Smooth muscle cell (in vitro differentiated cells): Measurements from ENCODE around the gene FLYWCH2. TPM values are rescaled to one million over a fixed set of nuclear protein-coding genes. Genes with fewer than 3 reads are reported as not detected.

ENCODE experiments used
- DNase-seq: peaks from one replicate; lab custom pipeline; 2025; ENCODE audit not compliant: unreplicated experiment; lab: John Stamatoyannopoulos, UW
- H2AFZ ChIP-seq: fragments of 200-600 bp; sonication (generic); 2 replicates; pipeline ENCODE4 v1.6.0; 2016; ENCODE audit warnings: antibody characterized with exemption, low read depth, mild to moderate bottlenecking
- H3F3A ChIP-seq: fragments of 200-600 bp; sonication (generic); 2 replicates; pipeline ENCODE4 v1.6.0; 2017; ENCODE audit warnings: antibody characterized with exemption, low read depth
- H3K27ac ChIP-seq: fragments of 200-600 bp; sonication (generic); 2 replicates; pipeline ENCODE4 v1.5.1; 2016; ENCODE audit warnings: low read depth, mild to moderate bottlenecking
- H3K27me3 ChIP-seq: fragments of 200-600 bp; sonication (generic); 2 replicates; pipeline ENCODE4 v1.6.1; 2016; ENCODE audit warnings: low read depth, mild to moderate bottlenecking
- H3K36me3 ChIP-seq: fragments of 200-600 bp; sonication (generic); 2 replicates; pipeline ENCODE4 v1.5.1; 2016; ENCODE audit warnings: low read depth
- H3K4me1 ChIP-seq: fragments of 200-600 bp; sonication (generic); 2 replicates; pipeline ENCODE4 v1.5.1; 2016; ENCODE audit warnings: low read depth
- H3K4me2 ChIP-seq: fragments of 200-600 bp; sonication (generic); 2 replicates; pipeline ENCODE4 v1.6.0; 2016; ENCODE audit warnings: mild to moderate bottlenecking
- H3K4me3 ChIP-seq: fragments of 200-600 bp; sonication (generic); 2 replicates; pipeline ENCODE4 v1.5.1; 2016; ENCODE audit warnings: mild to moderate bottlenecking
- H3K79me2 ChIP-seq: fragments of 200-600 bp; sonication (generic); 2 replicates; pipeline ENCODE4 v1.6.0; 2016; ENCODE audit warnings: low read depth, mild to moderate bottlenecking
- H3K9ac ChIP-seq: fragments of 200-600 bp; sonication (generic); 2 replicates; pipeline ENCODE4 v1.6.0; 2016; ENCODE audit warnings: low read depth
- H3K9me3 ChIP-seq: fragments of 200-600 bp; sonication (generic); replicated peaks from 2 replicates; pipeline ENCODE4 v1.5.1; 2016; ENCODE audit warnings: low read depth
- H4K20me1 ChIP-seq: fragments of 200-600 bp; sonication (generic); 2 replicates; pipeline ENCODE4 v1.6.0; 2016; ENCODE audit warnings: low read depth
- WGBS: methylation state at CpG from one replicate; pipeline ENCODE4 v1.1.7; 2016; ENCODE audit warnings: low lambda C conversion rate; 5-methylcytosine and 5-hydroxymethylcytosine counted together
- polyA plus RNA-seq: library from polyadenylated mRNA; unstranded; fragments of >200 nt; fragmentation: Nextera tagmentation; extraction: Ambion mirVana; gene quantifications from 2 replicates; pipeline ENCODE4 v1.2.1, GENCODE V29; 2016
- total RNA-seq: library from RNA; depleted of rRNA; stranded (reverse); fragments of >200 nt; gene quantifications from 2 replicates; pipeline ENCODE4 v1.2.3, GENCODE V29; 2014
- TF ChIP-seq, protein P1 (sequence below): fragments of 200-600 bp; sonication (generic); IDR thresholded peaks from 2 replicates; pipeline ENCODE4 v1.5.1; 2017; ENCODE audit warnings: borderline replicate concordance, mild to moderate bottlenecking, antibody characterized with exemption; ENCODE audit not compliant: insufficient read depth, poor library complexity, severe bottlenecking

Gene FLYWCH2
- total and polyA plus RNA-seq, 2 experiments from 2014 or later = 31.7 to 52.7 TPM

DNA sequence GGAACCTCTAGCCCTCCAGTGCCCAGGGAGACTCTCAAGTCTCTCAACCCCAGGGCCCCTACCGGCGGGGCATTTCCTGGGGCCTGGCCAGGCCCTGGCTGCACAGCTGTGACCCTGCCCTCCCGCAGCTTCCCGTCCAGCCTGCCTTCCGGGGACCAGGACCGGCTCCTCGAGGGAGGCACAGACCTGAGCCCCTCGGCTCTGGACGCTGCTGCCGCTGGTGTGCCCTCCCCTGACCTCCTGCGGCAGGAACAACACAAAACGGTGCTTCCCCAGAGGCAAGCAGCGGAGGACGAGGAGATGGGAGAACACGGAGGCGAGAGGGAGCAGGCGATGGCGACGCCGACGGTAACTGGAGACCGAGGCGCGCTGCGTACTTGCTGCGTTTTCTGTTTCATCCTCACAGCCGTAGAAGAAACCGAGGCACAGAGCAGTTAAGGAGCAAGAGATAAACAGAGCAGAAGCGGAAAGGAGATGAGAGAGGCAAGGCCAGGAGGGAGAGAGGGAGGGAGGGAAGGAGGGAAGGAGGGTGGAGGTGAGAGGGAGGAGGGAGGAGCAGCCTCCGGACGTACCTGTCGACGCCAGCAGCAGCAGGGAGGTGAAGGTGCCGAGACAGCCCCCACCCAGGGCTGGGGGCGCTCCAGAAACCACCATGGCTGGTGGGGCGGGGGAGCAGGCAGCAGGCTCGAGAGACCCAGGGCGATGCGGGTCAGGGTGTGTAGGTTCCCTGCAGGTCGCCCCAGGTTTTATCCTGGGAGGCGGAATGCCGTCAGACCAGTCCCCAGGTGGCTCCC, 25.4 kb upstream of the FLYWCH2 start, which contains the start of gene PRSS22:
PRSS22 (minus strand) TSS at position 720 of the 794 bp plus-strand sequence; CDS start at position 654, 66 bp downstream.
- no peaks in the 10 kb centered on the region for H3K36me3 ChIP-seq
- no peak within 1 kb of the TSS for H3K27ac ChIP-seq
- DNase-seq = no peak
- peak within 1 kb of the TSS; percentile 44 for H3K4me3 ChIP-seq
- H3K4me1 ChIP-seq = no peaks in the 10 kb centered on the region
- peaks cover 20% of the 10 kb centered on the region for H3K27me3 ChIP-seq
- no peaks in the 10 kb centered on the region for H3K9me3 ChIP-seq
- TF ChIP-seq, protein P1, sequence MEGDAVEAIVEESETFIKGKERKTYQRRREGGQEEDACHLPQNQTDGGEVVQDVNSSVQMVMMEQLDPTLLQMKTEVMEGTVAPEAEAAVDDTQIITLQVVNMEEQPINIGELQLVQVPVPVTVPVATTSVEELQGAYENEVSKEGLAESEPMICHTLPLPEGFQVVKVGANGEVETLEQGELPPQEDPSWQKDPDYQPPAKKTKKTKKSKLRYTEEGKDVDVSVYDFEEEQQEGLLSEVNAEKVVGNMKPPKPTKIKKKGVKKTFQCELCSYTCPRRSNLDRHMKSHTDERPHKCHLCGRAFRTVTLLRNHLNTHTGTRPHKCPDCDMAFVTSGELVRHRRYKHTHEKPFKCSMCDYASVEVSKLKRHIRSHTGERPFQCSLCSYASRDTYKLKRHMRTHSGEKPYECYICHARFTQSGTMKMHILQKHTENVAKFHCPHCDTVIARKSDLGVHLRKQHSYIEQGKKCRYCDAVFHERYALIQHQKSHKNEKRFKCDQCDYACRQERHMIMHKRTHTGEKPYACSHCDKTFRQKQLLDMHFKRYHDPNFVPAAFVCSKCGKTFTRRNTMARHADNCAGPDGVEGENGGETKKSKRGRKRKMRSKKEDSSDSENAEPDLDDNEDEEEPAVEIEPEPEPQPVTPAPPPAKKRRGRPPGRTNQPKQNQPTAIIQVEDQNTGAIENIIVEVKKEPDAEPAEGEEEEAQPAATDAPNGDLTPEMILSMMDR = no peak
- H3K9ac ChIP-seq = no peak within 1 kb of the TSS
- H3F3A ChIP-seq = no peaks in the 10 kb centered on the region
- H4K20me1 ChIP-seq = no peaks in the 10 kb centered on the region
- H3K79me2 ChIP-seq = no peaks in the 10 kb centered on the region
- WGBS = 13% methylated on average over 37 of the region's 42 CpGs
- H3K4me2 ChIP-seq = peak within 1 kb of the TSS; percentile 72
- no peak within 1 kb of the TSS for H2AFZ ChIP-seq

DNA sequence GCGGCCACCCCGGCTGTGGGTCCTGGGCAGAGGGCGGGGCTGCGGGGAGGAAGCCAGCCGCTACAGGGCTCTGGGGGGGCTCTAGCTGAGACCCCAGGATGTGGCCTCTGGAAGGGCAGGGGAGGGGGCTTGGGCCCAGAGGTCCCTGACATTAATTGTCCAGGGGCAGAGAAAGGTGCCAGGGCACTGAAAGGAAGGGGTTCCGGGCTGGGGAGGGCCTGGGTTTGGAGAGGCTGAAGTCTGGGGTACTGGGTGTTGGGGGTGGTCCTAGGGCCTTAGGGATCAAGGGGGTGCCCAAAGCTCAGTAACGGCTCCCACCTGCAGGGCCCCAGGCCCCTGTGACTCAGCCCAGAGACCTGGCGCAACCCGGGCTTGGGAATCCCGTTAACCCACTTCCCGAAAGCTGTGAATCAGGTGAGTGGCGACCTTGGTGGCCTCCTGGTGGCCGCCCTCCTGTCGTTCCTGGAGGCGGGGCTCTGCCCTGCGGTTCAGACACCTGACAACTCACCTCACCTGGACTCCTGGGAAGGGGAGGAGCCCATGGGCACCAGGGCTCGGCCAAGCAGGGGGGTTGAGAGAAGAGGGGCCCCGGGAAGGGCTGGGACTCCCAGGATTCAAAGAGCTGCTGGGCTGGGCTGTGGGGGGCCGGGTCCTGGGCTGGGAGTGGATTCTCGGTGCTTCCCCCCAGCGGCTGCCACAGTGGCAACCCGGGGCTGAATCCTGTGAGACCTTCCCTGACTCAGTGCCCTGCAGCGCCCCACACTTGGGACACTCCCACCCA, 24.6 kb upstream of the FLYWCH2 start:
- no peaks in the 10 kb centered on the region for H3K4me1 ChIP-seq
- H3K27me3 ChIP-seq = peaks cover 20% of the 10 kb centered on the region
- 11% methylated on average over 21 of the region's 23 CpGs for WGBS
- no peak overlapping the region for H2AFZ ChIP-seq
- no peak overlapping the region for H3K9ac ChIP-seq
- TF ChIP-seq, protein P1 = no peak
- no peaks in the 10 kb centered on the region for H3K79me2 ChIP-seq
- no peaks in the 10 kb centered on the region for H3F3A ChIP-seq
- peak overlapping the region; percentile 72 for H3K4me2 ChIP-seq
- H3K27ac ChIP-seq = no peak overlapping the region
- no peaks in the 10 kb centered on the region for H3K9me3 ChIP-seq
- H3K36me3 ChIP-seq = no peaks in the 10 kb centered on the region
- H4K20me1 ChIP-seq = no peaks in the 10 kb centered on the region
- DNase-seq = no peak
- H3K4me3 ChIP-seq = peak overlapping the region; percentile 44

DNA sequence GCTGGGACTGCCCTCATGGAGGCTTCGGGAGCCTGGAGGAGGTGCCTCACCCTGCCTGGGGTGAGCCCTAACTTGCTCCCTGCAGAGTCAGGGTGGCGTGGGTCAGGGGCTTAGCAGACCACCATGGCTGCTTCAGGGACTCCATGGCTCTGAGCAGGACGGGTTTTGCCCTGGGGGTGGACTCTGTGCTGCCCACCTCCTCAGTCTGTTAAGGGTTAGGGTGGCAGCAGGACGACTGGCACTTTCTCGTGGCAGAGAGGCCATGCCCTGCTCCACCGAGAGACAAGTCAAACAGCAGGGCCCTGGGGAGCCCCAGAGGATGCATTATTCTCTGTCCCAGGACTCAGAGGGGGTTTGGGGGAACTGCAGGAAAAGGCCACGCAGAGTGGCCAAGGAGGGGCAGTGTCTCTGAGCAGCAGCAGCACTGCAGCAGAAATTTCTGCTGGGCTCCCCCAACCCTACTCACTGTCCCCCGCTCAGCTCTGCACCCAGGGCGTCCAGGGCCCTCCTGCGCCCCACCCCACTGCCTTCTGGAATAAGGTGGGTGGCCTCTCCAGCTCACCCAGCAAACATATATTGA, 23.2 kb upstream of the FLYWCH2 start:
- Histone ChIP-seq H3K36me3 (no peaks in the 10 kb centered on the region), H2AFZ (no peak overlapping the region)

More for the DNA sequence above, 23.2 kb upstream of the FLYWCH2 start:
- H3K4me1 ChIP-seq = no peaks in the 10 kb centered on the region
- H4K20me1 ChIP-seq = no peaks in the 10 kb centered on the region
- H3K27ac ChIP-seq = no peak overlapping the region
- H3K27me3 ChIP-seq = peaks cover 28% of the 10 kb centered on the region
- DNase-seq = no peak
- no peak overlapping the region for H3K4me2 ChIP-seq
- H3K79me2 ChIP-seq = no peaks in the 10 kb centered on the region
- no peak overlapping the region for H3K9ac ChIP-seq
- no peak overlapping the region for H3K4me3 ChIP-seq
- TF ChIP-seq, protein P1 = no peak
- H3F3A ChIP-seq = no peaks in the 10 kb centered on the region
- H3K9me3 ChIP-seq = no peaks in the 10 kb centered on the region
- 87% methylated on average over 10 of the region's 10 CpGs for WGBS
